Stimulated activated CD8-positive, alpha-beta memory T cell treated with anti-CD3 and anti-CD28 coated beads, Interleukin-12 subunit alpha, Interleukin-12 subunit beta, amount 100 ng/mL, for 1 hour (primary cell): ENCODE results near the gene KCNK4.

Experiments
- DNase-seq: peaks from one replicate; pipeline ENCODE4 v3.0.0-alpha.2; 2020; ENCODE audit warnings: low read depth

The KCNK4 gene

GRCh38 chr11:64349025-64349387, 57.9 kb downstream of the KCNK4 start:
- no peak for DNase-seq

GRCh38 chr11:64349404-64349803, 58.3 kb downstream of the KCNK4 start:
- DNase-seq: no peak
